ENCODE results near the gene BEST3.

BEST3 gene

DNA sequence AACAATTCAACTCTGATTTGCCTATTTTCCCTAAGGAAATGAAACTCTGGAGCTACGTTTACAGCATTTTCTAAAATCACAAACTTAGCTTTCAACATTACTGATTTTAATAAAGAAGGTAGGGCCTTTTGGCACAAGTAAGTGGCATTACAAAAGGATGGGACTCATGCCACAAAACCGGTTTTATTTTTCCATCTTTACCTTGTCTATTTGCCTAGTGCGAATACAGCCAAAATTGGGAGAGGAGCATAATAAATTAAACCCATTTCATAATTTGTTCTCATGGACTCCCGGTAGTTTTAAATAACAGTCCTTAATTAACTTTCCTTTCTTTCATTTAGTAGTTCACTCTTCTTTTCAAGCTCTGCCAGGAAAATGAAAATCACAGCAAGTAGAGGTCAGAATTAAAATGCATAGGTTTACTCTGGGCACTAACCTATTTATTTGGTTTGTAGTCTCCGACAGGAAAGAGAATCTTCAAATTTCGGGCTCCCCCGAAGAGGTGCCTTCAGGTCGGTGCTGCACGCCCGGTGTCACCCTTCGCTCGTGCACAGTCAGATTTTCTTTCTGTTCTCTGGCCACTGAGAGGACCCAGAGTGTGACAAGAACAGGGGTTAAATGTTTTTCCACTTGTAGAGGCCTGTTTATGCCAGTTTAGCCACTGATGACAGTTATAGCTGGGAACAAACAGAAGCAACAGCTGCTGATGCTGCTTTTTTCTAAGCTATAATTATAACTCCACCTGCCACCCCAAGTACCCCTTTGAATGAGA lies at the start of gene BEST3:
TSS of gene BEST3 (minus strand) at position 535 of the 772 bp plus-strand sequence. CDS start 1,505 bp downstream, outside the sequence.
- DNase-seq, result peak; percentile 84

DNA sequence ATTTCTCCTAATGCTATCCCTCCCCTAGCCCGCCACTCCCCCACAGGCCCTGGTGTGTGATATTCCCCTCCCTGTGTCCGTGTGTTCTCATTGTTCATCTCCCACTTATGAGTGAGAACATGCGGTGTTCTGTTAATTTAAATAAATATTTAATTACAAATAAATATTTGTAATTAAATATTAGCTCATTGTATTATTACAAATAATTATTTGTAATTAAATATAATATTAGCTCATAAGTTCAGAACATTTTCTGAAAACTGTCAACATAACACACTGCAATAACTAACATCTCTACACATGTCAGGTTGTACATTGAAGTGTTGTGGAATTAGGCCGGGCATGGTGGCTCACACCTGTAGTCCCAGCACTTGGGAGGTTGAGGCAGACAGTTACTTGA lies 45.0 kb upstream of the BEST3 start:
- no peak for DNase-seq

DNA sequence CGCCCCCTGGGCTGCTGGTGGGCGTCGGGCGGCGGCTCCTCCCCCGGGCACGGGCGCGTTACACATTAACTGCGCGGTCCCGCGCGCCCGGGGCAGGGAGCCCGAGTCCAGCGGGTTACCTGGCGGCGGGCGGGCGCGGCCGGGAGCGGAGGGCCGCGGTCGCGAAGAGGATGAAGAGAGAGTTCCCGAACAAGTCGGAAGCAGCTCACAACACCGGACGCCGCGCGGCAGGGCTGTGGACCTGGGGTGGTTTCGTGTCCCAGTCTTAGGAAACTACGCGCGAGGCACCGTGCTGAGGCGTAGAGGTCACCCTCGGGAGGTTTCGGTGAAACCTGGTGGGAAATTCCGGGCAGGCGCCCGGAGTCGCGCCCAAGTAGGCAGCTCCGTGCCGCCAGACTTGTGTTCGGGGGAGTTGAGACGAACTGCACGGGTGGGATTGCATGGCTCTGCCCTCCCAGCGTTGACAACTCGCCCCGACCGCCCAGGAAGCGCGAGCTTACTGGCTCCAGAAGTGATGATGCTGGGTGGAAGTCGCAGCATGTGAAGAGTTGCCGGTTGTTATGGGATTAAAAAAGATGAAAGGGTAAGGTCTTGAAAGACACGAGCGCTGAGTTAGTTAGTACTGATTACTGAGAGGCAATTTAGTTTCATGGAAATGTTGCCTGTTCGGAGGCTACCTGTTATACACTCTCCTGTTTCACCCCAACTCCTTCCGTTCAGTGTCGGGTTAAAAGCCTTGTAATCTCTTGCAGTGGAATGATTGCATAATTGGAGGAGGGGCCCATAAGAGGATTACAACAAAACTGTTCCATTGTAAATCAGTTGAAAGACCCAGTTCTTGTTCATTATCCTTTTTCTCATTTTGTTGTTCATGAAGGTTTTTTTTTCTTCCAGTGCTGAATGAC lies 40.4 kb upstream of the BEST3 start:
- DNase-seq, result peak; percentile 14

DNA sequence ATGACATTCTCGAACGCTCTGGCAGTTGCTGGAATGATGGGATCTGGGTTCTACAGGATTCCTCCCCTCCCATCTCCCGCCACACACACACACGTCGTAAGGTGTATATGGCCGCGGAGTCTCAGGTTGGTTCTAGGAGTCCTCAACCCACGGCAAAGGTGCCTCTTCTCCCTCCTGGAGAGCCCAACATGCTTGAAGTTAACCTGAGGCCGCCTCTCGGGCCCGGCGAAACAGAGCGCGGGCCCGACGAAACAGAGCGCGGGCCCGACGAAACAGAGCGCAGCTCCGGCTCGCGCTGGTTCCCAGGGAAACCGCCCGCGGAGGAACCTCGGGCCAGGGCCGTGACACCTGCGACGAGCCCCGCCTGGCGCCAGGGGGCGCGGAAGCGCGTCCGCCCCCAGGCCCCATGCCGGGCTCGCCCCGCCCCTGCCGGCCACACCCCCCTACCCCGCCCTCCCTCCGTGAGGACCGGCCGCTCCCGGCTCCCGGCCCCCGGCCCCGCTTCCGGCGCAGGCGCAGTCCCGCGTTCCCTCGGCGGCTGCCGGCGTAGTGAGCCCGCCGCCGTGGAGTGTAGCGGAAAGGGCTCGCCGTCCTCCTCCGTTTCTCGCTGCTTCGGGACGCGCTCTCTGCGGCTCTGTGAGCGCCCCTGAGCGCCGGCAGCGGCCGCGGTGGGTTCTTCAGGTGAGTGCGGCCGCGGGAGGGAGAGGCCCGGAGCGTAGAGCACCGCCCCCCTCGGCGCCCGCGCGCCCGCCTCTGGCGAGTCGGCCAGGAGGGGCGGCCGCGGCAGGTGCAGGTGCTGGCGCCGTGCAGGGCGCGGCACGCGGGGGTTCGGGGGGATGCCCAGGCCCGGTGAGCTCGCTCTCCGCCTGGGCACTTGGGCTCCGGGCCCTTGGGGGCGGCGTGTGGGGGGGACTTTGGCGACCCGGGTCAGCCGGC lies 39.5 kb upstream of the BEST3 start, which contains the start of gene RAB3IP:
TSS of gene RAB3IP (plus strand) at position 510 of the 936 bp plus-strand sequence. CDS start 16,549 bp downstream, outside the sequence.
- peak; percentile 57 for DNase-seq

DNA sequence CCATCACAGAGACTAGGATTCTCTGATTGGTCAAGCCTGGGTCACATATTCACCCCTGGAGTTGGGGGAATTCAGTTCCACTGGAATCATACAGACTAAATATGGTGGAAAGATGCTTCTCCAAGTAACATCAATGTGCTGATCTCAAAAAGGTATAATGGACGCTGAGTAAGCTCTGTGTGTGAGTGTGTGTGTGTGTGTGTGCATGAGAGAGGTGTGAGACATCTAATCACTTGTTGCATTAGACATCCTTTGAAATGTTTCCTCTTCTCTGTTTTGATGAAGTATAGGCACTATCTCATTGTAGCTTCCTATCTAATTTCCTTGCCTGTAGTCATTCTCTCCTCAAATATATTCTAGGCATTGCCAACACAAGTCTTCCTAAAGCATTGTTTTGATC lies 34.5 kb upstream of the BEST3 start:
- no peak for DNase-seq

DNA sequence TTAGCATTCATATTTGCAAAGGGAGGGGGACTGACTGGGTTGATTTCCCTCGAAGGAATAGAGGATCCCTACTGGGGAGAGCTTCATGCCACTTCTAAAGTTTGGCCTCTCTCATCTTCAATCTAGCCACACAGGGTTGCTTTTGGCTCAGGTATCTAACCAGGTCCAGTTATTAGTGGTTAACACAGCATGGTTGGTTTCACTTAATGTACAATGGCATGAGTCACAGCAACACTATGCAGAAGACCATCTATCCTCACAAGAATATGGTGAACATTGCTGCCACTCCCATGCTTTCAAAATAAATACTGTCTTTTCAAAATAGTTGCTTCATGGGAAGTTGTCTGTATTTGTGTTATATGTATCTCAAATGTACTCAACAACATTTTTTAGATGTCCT lies 33.0 kb upstream of the BEST3 start:
- DNase-seq, result no peak

DNA sequence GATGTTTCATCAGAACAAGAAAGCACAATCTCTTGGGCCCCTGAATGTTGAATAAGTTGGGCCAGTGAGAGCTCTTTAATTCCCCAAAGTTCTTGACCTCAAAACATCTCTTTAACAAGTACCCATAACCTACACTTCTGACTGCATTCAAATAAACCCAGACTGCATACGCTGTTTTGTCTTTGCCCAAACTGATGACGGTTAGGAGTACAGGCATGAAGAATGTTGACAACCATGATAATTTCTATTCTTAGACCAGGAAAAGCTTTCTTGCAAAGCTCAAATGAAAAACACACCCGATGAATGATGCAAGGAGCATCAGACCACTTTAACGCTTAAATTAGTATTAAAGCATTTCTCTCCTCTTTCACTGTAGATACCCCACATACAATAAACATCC lies 27.8 kb upstream of the BEST3 start:
- DNase-seq, result no peak

DNA sequence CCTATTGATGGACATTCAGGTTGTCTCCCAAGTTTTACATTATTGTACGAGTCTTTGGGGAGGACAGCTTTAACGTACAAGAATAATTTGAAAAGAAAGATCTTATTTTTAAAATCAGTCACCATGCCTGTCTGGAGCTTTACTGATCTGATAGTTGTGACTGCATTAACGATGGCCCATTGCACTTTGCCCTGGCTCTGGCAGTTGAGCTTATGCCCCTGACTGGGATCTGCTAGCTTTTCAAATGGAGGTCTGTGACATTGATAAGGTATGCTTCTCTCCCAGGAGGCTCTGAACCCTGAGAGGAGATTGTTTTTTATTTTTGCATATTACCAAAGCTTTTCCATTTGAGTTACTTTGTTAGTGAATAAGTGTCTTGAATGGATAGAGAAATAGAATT lies 21.6 kb upstream of the BEST3 start:
- no peak for DNase-seq

DNA sequence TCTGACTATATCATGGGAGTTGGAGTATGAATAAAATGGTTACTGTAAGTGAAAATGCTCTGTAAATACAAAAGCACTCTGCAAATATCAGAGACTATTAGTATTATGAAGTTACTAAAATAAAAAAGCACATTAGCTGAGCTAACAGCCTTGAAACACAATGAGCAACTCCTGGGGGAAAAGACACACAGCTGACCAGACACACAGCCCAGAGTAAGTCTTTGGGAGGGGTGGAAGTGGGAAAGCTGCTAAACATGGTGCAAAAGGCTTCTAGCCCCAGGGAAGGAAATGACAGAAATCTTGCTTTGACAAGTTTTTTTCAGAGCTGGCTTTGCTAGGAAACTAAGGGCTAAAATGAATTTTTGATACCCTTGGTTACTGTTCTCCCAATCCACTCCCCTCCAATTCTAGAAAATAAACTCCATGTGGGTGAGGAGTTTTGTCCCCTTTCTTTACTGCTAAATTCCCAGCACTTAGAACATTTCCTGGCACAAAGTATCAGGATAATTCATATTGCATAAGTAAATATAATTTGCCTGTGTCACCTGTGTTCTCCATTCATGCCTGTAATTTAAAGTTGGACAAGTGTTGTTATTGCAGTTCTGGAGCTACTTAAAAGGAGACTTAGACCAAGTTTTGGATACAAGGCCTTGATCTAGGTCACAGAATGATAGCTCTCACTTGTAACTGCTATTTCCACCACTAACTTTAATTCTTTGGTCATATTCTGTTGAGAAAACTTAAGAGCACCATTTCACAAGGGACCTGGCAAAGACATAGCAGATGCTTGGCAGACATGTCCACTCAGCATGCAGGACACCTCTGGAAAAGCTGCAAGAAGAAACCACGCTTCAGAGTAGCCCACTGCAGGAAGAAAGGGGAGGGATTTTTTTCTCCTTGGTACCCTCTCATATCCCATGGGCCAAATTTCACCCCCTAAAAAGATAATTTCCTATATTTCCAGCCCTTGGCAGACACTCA lies 20.5 kb upstream of the BEST3 start:
- no peak for DNase-seq

DNA sequence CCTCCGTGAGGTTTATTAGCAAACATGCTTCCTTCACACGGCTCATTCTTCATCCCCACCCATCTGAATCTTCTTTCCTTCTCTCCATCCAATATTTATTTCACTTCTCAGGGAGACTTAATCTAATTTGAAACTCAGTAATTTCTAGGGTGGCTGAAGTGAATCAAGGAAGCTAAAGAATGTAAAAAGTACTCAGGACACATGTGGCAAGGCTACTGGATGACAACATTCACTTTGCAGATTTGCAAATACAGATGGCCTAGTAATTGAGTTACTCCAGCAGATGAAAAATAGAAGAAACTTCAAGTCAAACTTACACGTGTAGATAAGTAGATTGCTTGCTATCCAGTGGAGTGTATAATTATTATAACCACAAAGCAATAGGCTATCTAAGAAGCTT lies 15.4 kb upstream of the BEST3 start:
- no peak for DNase-seq

DNA sequence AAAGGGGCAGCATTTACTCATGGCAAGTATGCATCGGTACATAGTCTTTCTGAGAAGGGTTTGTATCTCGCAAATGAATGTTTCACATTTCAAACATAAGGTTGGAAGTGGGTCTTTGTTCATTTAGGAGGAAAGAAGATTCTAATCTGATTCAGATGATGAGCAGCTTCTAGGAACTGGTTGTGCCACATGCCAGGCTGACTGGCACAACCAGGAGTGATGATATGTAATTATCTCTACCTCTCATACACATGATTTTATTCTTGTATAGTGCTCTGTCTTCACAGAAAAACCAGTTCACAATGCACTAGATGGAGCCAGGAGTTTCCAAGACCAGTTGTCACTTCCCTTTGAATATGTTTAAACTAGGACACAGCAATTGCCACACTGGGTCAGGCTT lies 13.7 kb upstream of the BEST3 start:
- no peak for DNase-seq

DNA sequence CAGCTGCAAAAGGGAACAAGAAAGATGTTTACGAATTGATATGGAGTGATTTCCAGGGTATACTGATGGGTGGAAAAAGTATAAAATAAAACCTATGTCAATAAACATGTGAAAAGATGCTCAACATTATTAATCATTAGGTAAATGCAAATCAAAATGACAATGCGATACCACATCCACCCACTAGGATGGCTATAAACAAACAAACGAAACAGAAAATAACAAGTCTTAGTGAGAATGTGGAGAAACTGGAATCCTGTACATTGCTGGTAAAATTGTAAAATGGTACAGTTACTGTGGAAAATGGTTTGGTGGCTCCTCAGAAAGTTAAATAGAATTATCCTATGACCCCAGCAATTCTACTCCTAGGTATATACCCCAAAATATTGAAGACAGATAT lies 9.5 kb upstream of the BEST3 start:
- no peak for DNase-seq

DNA sequence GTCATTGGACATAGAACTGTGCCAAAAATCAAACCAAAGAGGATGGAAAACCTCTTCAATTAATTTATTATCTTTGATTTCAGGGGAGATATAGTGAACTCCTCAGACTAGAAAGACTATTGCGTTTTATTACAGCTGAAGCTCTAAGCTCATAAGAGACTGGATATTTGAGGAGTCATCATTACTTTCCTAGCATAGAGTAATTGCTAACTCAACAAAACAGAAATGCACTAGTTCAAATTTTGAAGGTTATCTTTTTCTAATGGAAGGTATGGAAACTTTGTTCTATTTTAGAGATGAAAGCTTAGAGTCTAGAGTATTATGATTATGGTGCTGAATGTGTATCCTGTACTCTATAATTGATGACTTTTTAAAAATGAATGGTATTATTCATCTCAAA lies 5.3 kb upstream of the BEST3 start:
- DNase-seq, result no peak

DNA sequence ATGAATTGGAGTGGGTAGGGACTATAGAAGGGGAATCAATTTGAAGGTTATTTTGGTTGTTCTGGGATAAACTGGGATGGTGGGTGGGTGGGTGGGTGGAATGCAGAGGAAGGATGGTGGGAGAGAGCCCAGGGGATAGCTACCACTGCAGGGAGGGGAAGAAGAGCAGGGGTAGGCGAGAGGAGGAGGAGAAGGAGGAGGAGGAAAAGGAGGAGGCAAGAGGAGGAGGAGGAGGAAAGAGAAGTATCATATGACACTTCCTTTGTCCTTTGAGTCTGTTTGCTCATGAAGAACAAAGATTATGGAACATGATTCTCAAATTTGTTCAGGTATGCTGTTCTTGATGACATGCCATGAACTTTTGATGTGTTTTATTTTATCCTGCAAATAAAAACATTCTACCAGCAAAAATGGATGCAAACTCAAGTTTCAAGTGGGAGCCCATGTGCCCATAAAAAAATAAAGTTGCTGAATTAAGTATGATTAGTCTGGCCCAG lies 4.1 kb upstream of the BEST3 start:
- no peak for DNase-seq

DNA sequence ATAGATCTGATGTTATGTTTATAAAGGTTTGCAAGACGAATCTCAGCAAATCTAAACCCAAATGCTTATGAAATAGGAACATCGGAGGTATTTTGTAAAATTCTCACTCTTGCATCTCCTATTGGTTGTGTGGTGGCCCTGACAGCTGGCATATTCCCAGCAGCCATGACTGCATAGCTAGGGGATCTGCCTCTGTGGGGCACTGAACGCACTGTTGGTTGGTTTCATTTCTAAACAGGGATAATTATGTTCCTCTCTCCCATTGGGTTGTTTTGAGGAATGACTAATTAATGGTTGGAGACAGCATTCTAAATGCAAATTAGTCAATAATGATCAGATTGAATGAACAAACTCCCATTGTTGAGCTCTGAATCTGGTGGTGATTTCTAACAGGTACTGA lies 2.7 kb upstream of the BEST3 start:
- no peak for DNase-seq

DNA sequence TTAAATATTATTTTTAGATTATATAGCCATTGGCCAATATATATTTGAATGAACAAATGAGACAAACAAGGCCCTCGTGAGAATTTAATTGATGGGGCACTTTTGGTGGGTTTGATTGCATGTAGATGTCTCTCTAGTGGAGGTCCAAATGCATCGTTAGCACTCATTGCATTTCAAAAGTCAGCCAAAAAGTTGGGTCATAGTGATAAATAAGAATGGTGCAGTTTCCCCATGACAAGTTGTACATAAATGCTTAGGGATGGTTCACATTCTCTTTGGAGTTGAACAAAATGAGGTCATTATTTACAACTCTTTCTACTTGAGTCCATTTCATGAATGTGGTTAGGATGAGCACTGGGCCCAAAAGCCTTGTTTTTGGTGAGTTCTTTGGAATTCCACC lies 1.0 kb downstream of the BEST3 start:
- no peak for DNase-seq

DNA sequence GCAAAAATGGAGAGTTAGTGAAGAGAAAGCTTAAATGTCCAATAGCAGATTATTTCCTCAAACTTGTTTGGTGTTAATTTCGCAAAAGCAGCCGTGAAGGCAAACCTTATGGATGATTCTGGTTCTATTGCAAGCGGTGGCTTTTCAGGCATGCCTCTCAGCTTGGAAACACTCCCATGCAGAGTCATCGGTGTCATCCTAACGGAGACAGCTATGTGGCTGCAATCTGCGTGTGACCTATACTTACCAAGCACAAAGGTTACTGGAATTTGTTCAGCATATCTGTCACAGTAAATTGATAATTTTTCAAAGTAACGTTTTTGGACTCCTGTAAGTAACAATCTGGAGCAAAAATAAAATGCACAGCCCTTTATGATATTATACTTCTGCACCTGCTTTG lies 5.0 kb downstream of the BEST3 start:
- DNase-seq, result no peak

DNA sequence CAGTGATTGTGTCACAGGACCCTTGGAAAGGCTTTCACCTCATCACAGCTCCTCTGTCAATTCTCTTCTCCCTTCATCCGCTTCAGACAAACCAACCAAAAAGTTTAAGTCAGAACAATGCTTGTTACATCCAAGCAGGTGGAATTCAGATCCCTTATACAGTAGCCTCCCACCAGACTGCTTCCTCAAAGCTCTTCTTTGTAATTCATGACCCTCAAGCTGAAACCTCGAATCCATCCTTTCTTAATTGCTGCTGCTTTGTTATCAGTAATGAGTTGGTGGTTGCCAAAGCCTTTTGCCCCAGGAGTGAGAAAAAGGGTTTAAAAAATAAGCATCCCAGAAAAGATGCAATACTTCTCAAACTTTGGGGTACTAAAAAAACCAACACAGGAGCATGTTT lies 9.5 kb downstream of the BEST3 start:
- no peak for DNase-seq

DNA sequence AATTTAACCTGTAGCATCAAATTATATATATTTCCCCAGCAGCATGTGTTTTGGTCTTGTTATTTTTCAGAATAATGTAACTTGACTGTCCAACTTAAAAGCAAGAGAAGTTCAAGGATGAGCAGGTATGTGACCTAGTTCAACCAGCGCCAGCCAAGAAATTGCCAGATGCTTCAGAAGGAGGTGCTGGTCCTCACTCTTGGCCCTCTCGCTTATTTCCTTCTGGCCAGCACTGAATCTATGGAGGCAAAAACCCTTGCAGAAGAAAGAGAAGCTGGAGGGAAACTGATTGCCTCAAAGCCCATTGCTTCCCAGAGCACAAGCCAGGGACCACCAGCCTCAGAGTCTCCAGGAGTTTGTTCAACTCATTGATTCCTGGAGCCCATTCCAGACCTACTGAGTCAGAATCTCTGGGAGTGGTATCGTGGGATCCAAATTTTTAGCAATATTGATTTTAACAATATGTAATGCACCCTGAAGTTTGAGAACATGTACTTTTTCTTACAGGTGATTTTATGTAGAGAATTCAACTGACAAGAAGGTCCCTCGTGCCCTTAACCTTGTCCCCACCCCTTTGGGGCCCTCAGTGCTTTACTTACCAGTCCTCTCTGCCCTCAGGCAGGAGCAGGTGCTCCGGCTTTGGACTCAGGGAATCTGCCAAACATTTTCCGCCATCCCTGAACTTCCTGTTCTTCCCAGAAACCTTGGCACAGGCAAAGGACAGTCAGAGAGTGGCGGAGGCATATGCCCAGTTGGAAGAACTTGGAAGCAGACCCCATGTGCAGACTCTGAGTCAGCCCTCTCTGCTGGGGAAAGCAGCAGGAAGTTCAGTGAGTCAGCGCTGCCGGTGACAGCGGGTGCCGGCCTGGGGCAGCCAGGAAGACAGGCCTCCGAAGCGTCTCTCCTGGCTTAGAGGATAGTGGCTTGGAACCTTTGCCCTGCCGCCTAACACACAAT lies 10.4 kb downstream of the BEST3 start:
- DNase-seq, result no peak

DNA sequence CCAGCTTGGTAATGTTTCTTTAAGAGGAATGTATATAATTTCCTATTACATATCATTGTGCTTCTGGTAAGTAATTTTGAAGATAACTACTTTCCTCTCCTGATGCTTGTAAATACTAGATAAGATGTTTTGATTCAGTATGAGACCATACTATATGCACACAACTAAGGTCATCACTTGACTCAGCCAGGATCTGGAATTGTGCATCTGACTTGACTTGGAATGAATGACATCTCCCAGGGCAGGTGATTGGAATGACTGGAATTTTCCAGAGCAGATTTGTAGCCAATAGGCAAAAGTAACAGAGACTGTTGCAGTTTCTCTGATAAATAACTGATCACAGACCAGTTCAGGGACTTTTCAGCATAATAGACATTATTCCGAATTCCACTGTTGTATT lies 11.1 kb downstream of the BEST3 start:
- no peak for DNase-seq

Data from DMS79 (cell line).